Left cardiac atrium (tissue), 4 donors: ENCODE results near the gene MACROD2. TPM values are rescaled to one million over a fixed set of nuclear protein-coding genes. Genes with fewer than 3 reads are reported as not detected.

Experiments used
- ATAC-seq, 2 donors: fragments of 200-7000 bp; cut with Tn5 transposase; one replicate each; pipeline ENCODE4 v1.9.1; 2020; ENCODE audit warnings: mild to moderate bottlenecking in 2 of 2, moderate library complexity in 2 of 2
- DNase-seq: peaks from one replicate; pipeline ENCODE4 v3.0.0-alpha.2; 2020
- intact Hi-C, 2 donors: fragments of 100-400 bp; cut with DNase I; formaldehyde crosslinking; loops; one replicate each; pipeline versions ENCODE4 v1.14.1 to v1.15.1; 2022 to 2023
- total RNA-seq, 2 donors: library from RNA; stranded (reverse); fragmentation: NEBNext Ultra II Directional; extraction: Animal tissue kit (Norgen Biotek cat#: 25700); gene quantifications; one replicate each; pipeline ENCODE4 v1.2.1, GENCODE V29; 2021
- donor health status: DM: no; HTN: yes; CAD: no.
- donor health status: DM: no; HTN: yes; CAD: no; lungs with severe emphysema.
- donor health status: DM: yes; HTN: yes; CAD: no.
- donor health status: Dilated cardiomyopathy.

Gene MACROD2
- total RNA-seq, 2 donors from 2014 or later = 1.3 to 2.6 TPM

DNA sequence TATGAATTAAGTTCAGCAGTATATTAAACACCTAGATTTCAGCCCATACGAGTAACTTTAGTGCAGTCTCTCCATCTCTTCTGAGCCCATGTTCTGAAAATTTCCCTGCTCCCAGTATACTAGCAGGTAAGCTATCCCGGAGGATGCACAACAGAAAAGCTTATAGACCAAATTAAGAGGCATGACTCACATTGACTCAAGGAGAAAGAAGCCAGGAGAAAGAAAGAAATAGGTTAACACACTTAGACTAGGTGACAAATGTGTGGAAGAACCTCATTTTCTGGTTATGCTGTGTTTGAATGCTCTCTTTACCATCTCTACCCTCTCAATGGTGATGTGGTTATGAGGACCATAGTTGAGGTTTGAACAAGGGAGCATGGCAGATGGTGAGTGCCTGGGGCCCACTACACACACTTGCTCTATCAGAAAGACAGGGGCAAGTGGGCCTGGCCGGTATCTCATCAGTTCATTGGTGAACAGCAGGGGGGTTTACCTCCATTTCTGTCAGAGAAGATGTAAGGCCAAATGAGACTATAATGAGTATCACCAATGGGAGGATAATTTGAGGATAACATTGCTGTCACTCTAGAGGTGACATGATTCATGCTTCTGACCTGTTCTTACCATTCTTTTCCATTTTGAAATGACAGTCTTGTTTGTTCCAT is 1244.4 kb downstream of the MACROD2 start:
- intact Hi-C loops = loop anchor here in 1 of 2 donors (10.0 kb wide), 1 partner anchor 55 kb away; no protein-coding TSS in a partner anchor
- DNase-seq (no peak), ATAC-seq (no peak)

DNA sequence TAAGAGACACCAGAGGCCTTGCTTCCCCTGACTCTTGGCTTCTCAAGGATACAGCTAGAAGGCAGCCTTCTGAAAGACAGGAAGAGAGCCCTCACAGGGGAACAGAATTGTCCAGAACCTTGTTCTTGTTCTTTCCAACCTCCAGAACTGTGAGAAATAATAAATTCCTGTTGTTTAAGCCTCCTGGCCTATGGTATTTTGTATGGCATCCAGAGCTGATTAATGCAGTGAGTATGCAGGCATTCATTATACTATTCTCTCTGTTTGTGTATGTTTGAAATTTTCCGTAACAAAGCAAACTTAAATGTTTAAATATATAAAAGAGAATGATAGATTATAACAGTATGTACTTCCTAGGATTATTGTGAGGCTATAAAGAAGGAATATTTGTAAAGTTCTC is 1245.5 kb downstream of the MACROD2 start:
- intact Hi-C loops = loop anchor here in 1 of 2 donors (10.0 kb wide), 1 partner anchor 56 kb away; no protein-coding TSS in a partner anchor
- ATAC-seq (no peak), DNase-seq (no peak)

DNA sequence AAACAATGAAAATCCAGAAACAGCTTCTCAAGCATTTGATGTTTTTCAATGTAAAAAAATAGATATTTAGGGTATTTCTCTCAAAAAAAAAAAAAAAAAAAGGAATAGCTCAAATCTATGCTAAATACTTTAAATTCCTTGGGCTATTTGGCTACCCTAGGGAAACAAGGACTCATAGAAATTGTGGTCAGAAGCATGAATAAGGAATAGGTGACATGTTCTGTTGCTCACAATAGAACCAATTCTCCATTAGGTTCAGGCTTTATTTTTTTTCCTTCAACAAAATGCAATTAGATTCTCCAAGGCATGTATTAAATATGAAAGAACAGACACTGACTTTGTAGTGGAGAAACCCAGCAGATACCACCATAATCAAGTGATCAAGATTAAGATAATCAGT is 1246.4 kb downstream of the MACROD2 start:
- intact Hi-C loops = loop anchor here in 1 of 2 donors (10.0 kb wide), 1 partner anchor 57 kb away; no protein-coding TSS in a partner anchor
- ATAC-seq (no peak), DNase-seq (no peak)

DNA sequence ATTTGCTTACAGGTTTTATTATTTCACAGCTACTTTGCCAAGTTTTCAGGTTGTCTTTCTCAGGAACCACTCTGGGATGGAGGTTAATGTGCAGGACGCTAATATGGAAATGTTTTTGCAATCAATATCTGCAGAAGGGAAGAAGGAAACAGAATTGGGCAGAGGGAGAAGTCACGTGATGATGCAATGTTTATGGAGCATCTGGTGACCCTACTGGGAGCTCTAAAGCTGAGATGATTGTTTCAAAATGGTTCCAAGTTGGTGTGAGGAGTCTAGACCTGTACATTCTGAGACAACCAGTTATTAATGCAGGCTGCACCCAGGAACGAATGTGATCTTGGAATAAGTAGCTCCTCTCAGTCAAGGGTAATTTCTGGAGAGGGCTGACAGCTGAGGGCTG is 1247.5 kb downstream of the MACROD2 start:
- intact Hi-C loops = loop anchor here in 1 of 2 donors (10.0 kb wide), 1 partner anchor 58 kb away; no protein-coding TSS in a partner anchor
- ATAC-seq = no peak
- DNase-seq = no peak

- ATAC-seq (no peak), DNase-seq (no peak)
- intact Hi-C loops = loop anchor here in 1 of 2 donors (10.0 kb wide), 1 partner anchor 61 kb away; no protein-coding TSS in a partner anchor
Observed at GRCh38 chr20:15245896-15246295, 1250.6 kb downstream of the MACROD2 start.

- intact Hi-C loops = loop anchor here in 1 of 2 donors (10.0 kb wide), 1 partner anchor 64 kb away; no protein-coding TSS in a partner anchor
- DNase-seq = no peak
- no peak for ATAC-seq
Observed at GRCh38 chr20:15248618-15249395, 1253.5 kb downstream of the MACROD2 start.

DNA sequence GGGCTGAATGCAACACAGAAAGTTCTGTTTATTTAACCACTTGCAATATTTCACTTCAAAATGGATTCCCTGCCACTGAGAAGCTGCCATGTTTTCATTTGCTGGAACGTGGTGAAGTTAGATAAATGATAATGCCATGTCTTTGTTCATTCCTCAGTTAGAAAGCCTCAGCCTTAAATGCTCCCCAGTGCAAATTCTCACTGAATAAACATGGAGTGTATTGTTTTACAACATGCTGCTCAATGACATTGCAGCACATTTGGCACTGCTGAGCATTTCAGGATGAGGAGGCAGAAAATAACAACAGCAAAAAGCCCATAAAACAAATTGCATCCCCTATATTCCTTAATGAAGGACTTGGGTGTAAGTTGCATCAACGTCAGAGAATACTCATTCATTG is 1255.9 kb downstream of the MACROD2 start:
- DNase-seq = no peak
- no peak for ATAC-seq
- intact Hi-C loops = no loop called here

- DNase-seq = no peak
- intact Hi-C loops = no loop called here
- ATAC-seq = no peak
Observed at GRCh38 chr20:15252304-15252703, 1257.0 kb downstream of the MACROD2 start.

- intact Hi-C loops = no loop called here
- no peak for ATAC-seq
- no peak for DNase-seq
Observed at GRCh38 chr20:15253431-15253830, 1258.1 kb downstream of the MACROD2 start.

GRCh38 chr20:15256676-15257568 is 1261.6 kb downstream of the MACROD2 start:
- DNase-seq (no peak), ATAC-seq (no peak)
- intact Hi-C loops = no loop called here

- ATAC-seq (no peak), DNase-seq (no peak)
- intact Hi-C loops = no loop called here
Observed at GRCh38 chr20:15257569-15257870, 1262.2 kb downstream of the MACROD2 start.

GRCh38 chr20:15265581-15266309 is 1270.4 kb downstream of the MACROD2 start:
- intact Hi-C loops = no loop called here
- no peak for ATAC-seq
- DNase-seq = no peak

GRCh38 chr20:15267935-15268334 is 1272.6 kb downstream of the MACROD2 start:
- no peak for ATAC-seq
- DNase-seq = no peak
- intact Hi-C loops = no loop called here

DNA sequence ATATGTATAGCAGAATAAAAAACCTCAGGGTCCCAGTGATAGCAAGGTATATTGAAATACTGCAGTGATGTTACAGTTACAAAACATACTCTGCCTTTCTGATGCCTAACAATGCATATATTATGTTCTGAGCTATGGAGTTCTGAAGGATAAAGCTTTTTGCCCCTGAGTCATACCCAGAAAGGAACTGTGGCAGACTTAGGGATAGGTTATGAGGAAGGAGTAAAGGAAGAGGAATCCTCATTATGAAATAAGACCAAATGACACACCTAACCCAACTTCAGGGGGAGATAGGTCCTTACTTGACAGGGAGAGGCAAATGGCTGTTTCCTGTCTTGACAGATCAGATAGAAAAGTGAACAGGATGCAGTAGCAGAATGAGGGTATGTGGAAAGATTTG is 1282.7 kb downstream of the MACROD2 start:
- no peak for ATAC-seq
- intact Hi-C loops = no loop called here
- DNase-seq = no peak

- DNase-seq = no peak
- intact Hi-C loops = no loop called here
- ATAC-seq = no peak
Observed at GRCh38 chr20:15287329-15287728, 1292.0 kb downstream of the MACROD2 start.

DNA sequence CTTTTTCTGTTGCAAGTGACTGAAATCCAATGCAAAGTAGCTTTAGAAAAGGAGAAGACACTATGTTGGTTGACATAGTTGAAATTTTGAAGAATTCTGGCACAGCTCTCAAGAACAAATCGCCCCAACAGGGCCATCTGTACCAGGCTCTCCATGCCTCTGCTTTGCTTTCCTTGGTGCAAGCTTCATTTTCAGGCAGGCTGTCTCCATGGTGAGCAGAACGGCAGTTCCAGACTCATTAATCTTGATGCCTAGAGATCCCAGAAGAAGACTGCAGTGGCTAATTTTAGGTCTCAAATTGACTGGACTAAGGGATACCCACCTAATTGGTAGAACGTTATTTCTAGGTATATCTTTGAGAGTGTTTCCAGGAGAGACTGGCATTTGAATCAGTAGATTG is 1292.8 kb downstream of the MACROD2 start:
- intact Hi-C loops = no loop called here
- no peak for DNase-seq
- ATAC-seq = no peak

GRCh38 chr20:15289337-15289736 is 1294.0 kb downstream of the MACROD2 start:
- ATAC-seq (no peak), DNase-seq (no peak)
- intact Hi-C loops = no loop called here

DNA sequence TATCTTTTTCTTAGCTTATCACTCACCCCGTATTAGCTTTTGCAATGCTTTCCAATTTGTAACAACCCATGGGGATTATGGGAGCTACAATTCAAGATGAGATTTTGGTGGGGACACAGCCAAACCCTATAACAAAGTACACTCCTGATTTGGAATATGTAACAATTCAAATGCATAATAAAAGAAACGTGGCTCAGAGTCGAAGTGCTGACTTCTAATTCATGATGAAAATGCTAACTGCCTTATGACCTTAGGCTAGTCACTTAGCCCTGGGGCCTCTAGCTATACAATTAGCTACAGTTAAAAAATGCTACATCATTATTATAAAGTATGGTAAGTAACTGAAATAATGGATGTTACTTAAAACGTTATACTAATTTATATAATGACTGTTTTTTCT is 1297.1 kb downstream of the MACROD2 start:
- DNase-seq = no peak
- ATAC-seq = no peak
- intact Hi-C loops = no loop called here

DNA sequence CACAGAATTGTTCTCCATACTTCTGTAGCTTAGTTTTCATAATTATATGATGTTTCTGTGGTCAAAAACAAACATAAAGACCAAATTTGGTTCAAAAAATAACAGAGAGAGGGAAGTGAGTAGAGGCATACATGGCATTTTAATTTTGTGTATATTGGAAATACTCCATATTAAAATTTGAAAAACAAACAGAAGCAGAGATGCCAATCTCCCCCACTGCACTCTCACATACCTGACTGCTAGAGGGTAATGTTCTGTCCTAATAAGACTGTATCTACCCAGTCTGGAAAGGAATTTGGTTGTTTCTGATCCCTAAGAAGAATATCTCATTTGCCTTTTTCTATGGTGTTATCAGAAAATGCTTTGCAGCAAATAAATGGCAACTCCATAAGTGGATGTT is 1301.1 kb downstream of the MACROD2 start:
- no peak for ATAC-seq
- intact Hi-C loops = no loop called here

More for the DNA sequence above, 1301.1 kb downstream of the MACROD2 start:
- DNase-seq = no peak
